Measurements from ENCODE around the gene NFKB1.

GRCh38 chr4:102574317-102574716, 73.2 kb downstream of the NFKB1 start:
- TF ChIP-seq, protein P1, sequence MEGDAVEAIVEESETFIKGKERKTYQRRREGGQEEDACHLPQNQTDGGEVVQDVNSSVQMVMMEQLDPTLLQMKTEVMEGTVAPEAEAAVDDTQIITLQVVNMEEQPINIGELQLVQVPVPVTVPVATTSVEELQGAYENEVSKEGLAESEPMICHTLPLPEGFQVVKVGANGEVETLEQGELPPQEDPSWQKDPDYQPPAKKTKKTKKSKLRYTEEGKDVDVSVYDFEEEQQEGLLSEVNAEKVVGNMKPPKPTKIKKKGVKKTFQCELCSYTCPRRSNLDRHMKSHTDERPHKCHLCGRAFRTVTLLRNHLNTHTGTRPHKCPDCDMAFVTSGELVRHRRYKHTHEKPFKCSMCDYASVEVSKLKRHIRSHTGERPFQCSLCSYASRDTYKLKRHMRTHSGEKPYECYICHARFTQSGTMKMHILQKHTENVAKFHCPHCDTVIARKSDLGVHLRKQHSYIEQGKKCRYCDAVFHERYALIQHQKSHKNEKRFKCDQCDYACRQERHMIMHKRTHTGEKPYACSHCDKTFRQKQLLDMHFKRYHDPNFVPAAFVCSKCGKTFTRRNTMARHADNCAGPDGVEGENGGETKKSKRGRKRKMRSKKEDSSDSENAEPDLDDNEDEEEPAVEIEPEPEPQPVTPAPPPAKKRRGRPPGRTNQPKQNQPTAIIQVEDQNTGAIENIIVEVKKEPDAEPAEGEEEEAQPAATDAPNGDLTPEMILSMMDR (conservative IDR thresholded peaks at IDR 0.05 in 1 of 2, IDR thresholded peaks at IDR 0.05 in 1 of 2; ENCODE audit: low read depth in 1 of 2, low read length in 2 of 2) = no peak
- no peak for TF ChIP-seq EZH2 (IDR thresholded peaks at IDR 0.05; ENCODE audit: low read length, missing control alignments)
